Stimulated activated CD8-positive, alpha-beta memory T cell treated with anti-CD3 and anti-CD28 coated beads, Interleukin-15, amount 100 ng/mL, for 4 hours (primary cell): ENCODE measurements around the gene SEC61A2.
"Not testable (repeated sequence)": the region's sequence is repeated elsewhere in the genome, so short reads cannot be mapped to it uniquely, and the experiment has no call there.

Source experiments
- DNase-seq, 2 donors: peaks; one replicate each; pipeline ENCODE4 v3.0.0-alpha.2; 2020; ENCODE audit warnings: low read depth in 2 of 2

SEC61A2 gene

DNA sequence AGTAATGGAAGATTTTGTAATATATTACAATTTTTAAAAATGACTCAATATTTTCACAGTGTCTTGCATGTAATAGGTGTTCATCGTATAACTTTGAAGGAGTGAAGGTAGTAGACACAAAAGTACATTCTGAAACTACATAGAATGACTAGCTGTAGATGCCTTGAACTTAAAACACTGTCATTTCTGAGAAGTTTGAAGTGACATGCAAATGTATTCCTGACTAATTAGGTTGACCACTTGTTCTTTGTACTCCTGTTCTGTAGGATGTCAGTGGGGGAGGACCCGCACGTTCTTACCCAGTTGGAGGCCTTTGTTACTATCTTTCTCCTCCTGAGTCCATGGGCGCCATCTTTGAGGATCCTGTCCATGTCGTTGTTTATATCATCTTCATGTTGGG, 31.2 kb downstream of the SEC61A2 start:
- no peak for DNase-seq

DNA sequence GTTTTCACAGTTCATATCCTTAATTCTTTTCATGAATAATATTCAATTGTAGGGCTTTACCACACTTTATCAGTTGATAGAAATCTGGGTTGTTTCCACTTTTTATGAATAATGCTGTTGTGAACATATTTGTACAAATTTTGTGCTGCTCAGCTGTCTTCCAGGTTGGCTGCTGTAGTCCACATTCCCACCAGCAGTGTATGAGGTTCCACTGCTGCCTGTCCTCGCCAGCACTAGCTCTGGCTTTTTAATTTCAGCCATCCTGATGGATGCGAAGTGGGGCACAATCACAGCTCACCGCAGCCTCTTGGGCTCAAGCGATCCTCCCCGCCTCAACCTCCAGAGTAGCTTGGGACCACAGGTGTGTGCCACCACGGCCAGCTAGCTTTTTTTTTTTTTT, 33.5 kb downstream of the SEC61A2 start:
- DNase-seq = no peak

- DNase-seq = no peak
These were observed 34.6 kb downstream of the SEC61A2 start for GRCh38 chr10:12164085-12164484.

GRCh38 chr10:12165036-12165435, 35.6 kb downstream of the SEC61A2 start:
- no peak for DNase-seq

- DNase-seq = no peak
These were observed 36.7 kb downstream of the SEC61A2 start for GRCh38 chr10:12165999-12166775.

- not testable (repeated sequence) for DNase-seq
These were observed 42.0 kb downstream of the SEC61A2 start for GRCh38 chr10:12171512-12171911.

DNA sequence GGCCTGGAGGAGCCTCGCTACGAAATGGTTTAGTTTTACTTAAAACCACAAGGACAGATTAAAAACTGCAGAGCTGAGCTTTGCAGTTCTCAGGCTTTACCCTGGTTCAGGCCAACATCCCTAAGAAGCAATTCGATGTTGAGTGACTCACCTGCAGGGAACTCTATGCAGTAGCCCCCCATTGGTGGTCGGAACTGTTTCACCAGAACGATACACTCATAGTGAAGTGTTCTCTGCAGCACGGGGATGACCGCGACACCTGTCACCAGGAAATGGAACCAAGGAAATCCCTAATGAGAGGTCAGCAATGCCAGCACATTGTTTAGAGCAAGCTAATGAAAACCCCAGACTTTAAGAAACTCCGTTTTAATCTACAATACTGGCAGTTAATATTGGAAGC, 48.2 kb downstream of the SEC61A2 start:
- DNase-seq = no peak

GRCh38 chr10:12179606-12180170, 50.2 kb downstream of the SEC61A2 start:
- DNase-seq = no peak

- no peak for DNase-seq
These were observed 50.9 kb downstream of the SEC61A2 start for GRCh38 chr10:12180221-12180974.

DNA sequence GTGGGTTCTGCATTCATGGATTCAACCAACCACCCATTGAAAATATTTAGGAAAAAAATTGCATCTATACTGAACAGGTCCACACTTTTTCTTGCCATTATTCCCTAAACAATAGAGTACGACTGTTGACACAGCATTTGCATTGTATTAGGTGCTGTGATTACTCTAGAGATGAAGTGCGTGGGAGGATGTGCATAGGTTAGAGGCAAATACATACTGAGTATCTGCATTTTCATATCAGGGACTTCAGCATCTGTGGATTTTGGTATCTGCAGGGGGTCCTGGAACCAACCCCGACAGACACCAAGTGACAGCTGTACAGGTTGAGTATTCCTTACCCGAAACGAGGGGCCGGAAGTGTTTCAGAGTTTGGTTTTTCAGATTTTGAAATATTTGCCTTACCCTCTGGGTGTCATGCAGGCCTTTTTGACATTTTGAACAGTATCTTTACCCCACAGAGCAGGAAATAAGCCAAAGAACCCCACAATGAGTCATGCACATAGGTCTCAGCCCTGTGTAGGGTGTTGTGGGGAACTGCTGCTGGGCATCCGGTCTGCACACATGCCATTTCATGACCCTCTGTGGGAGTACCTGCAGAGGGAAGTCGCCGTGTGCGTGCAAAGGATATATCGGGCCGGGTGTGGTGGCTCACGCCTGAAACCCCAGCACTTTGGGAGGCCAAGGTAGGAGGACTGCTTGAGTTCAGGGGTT, 51.7 kb downstream of the SEC61A2 start:
- DNase-seq = peak; percentile 44 to 65

- no peak for DNase-seq
These were observed 54.7 kb downstream of the SEC61A2 start for GRCh38 chr10:12184165-12184564.

DNA sequence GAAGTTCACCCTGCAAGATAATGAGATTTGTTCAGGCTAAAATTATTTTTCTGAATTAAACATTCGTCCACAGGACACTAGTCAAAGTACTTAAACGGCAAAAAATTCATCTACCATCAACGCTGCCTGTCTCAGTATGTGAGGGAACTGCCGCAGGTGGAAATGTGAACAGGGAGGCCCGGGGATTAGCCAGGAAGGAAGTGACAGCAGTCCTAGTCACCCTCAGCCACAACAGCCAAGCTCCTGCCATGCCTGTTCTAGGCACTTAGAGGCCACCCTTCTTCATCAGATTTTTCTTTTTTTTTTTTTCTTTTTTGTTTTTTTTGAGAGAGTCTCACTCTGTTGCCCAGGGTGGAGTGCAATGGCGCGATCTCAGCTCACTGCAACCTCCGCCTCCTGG, 56.8 kb downstream of the SEC61A2 start:
- no peak for DNase-seq

GRCh38 chr10:12187321-12187905, 57.9 kb downstream of the SEC61A2 start:
- no peak for DNase-seq

DNA sequence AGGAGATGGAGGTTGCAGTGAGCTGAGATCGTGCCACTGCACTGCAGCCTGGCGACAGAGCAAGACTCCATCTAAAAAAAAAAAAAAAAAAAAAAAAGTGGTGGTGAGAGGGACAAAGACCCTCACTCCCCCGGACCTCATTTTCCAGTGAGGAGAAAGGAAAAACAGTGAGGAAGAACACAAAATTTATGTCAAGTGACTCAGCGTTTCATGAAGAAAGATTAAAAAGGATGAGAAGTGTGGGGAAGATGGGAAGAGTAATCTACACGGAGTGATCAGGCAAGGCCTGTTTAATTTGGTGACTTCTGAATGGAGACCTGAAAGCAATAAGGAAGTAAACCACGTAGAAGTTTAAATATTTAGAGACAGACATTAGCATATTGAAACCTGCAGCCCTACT, 59.2 kb downstream of the SEC61A2 start:
- DNase-seq = no peak

- DNase-seq = no peak
These were observed 59.9 kb downstream of the SEC61A2 start for GRCh38 chr10:12189426-12189825.

- no peak for DNase-seq
These were observed 62.2 kb downstream of the SEC61A2 start for GRCh38 chr10:12191715-12192114.

- DNase-seq = no peak
These were observed 63.7 kb downstream of the SEC61A2 start for GRCh38 chr10:12193193-12193592.

- no peak for DNase-seq
These were observed 65.3 kb downstream of the SEC61A2 start for GRCh38 chr10:12194752-12195271.

GRCh38 chr10:12195281-12195602, 65.8 kb downstream of the SEC61A2 start:
- DNase-seq = no peak

DNA sequence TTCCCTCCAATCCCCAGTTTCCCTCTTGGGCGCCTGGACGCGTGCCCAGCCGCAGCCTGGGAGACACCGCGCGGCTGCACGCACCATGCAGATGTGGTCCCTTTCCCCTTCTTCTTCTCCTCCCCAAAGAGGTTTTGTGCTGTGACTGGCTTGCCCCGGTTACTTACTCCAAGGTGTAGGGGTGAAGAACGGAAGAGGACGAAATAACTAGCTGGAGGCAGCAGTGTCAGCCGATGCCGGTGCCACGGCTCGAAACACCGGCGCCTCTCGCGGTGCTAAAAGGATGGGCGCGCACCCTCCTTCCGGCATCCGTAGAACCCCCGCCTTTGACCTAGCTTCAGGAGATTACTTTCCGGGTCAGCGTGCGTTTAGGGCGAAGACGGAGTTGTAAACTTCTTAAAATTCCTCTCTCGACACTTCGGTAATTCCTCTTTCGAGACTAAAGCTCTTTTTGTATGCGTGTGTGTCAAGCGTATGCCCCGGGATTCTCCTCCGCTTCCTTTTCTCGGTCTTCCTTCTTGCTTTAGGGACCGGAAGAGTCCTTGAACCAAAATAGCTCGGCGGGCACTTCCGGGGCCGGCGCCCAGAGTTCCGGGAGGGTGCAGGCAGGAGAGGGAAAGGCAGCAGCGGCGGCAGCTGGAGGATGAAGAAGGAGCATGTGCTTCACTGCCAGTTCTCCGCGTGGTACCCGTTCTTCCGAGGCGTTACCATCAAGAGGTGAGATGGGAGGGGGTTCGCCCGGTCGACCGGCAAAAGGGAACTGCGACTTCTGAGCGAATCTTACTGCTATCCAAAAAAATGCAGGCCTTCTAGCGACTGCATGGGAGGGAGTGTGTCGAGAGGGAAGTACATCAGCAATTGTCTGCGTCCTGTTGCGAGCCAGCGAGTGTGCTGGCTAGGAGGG, 66.4 kb downstream of the SEC61A2 start, which contains the start of the genes CDC123 and NUDT5:
CDC123 (plus strand) TSS at position 586 of the 904 bp plus-strand sequence; CDS start at position 644, 58 bp downstream.
NUDT5 (minus strand) TSS at position 289 of the 904 bp plus-strand sequence. CDS start 9,600 bp downstream, outside the sequence.
- DNase-seq = peak; percentile 64 to 65
